NOMO-1 treated with DMSO at 0.1 percent for 48 hours (cell line): ENCODE measurements around the gene COPS2.
A peak's percentile ranks its signal among the peaks of the same experiment; 100 is the strongest.
"Not testable (repeated sequence)": the region's sequence is repeated elsewhere in the genome, so short reads cannot be mapped to it uniquely, and the experiment has no call there.

Experiments used
- DNase-seq: peaks from one replicate; lab custom pipeline; 2025; ENCODE audit not compliant: unreplicated experiment; lab: John Stamatoyannopoulos, UW

COPS2 gene

GRCh38 chr15:49155110-49155833 lies at the start of gene COPS2:
Gene COPS2, minus strand, starts transcription at chr15:49155599. Its CDS starts 21 bp downstream, at chr15:49155578.
- DNase-seq, result peak; percentile 97

- DNase-seq, result no peak
Measured at GRCh38 chr15:49200347-49200746, 44.9 kb upstream of the COPS2 start.

DNA sequence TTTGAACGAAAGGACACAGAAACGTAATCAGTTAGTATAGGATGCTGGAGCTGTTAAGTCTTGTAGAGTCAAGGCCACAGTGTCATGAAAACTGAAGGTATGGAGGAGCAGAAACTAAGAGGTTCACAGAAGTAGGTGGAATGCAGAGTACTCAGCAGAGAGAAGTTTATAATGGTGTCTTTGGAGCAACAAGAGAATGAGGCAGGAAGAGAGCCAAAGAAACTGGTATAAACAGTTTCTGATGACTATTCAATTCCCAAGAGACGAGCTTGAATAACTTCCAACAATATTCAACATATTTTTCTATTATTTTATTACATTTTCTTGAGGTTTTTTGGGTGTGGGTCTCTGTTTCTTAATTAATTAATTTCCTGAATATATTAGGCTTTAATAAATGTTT lies 44.3 kb upstream of the COPS2 start:
- no peak for DNase-seq

- no peak for DNase-seq
Measured at GRCh38 chr15:49196856-49197255, 41.5 kb upstream of the COPS2 start.

DNA sequence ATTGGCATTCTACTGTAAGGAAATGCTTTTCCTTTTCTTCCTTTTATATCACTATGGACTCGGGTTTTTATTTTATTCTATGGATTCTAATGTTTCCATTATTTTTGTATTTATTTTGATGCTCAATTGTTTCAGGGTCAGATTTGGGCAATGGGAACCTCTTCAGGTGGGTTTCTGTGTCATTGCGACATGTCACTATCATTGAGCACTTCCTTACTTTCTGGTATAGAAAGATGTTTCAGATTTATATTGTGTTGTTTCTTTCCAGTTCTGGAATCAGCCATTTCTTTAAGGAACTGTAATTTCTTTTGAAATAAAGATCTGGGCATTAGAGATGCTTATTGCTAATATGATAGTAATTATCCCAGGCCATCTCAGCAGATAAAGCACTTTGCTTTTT lies 36.5 kb upstream of the COPS2 start:
- DNase-seq, result no peak

DNA sequence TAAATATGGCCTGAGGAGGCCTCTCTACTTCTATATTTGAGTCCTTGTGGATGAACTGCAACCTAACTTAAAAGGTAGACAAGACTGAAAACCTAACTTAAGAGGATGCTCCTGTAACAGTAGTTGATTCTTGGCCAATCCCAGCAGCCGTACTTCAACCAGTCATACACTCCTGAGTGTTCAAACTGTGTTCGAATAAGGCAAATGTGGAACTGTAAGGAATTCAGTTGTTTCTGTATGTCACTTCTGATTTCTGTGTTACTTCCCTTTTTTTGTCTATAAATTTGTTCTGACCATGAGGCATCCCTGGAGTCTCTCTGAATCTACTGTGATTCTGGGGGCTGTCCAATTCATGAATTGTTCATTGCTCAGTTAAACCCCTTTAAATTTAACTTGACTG lies 35.2 kb upstream of the COPS2 start:
- peak; percentile 79 for DNase-seq

- DNase-seq, result no peak
Measured at GRCh38 chr15:49189631-49190030, 34.2 kb upstream of the COPS2 start.

- DNase-seq, result no peak
Measured at GRCh38 chr15:49188933-49189332, 33.5 kb upstream of the COPS2 start.

- DNase-seq, result no peak
Measured at GRCh38 chr15:49187549-49188245, 32.3 kb upstream of the COPS2 start.

GRCh38 chr15:49185473-49185872 lies 30.1 kb upstream of the COPS2 start:
- no peak for DNase-seq

GRCh38 chr15:49183741-49184140 lies 28.3 kb upstream of the COPS2 start:
- not testable (repeated sequence) for DNase-seq

DNA sequence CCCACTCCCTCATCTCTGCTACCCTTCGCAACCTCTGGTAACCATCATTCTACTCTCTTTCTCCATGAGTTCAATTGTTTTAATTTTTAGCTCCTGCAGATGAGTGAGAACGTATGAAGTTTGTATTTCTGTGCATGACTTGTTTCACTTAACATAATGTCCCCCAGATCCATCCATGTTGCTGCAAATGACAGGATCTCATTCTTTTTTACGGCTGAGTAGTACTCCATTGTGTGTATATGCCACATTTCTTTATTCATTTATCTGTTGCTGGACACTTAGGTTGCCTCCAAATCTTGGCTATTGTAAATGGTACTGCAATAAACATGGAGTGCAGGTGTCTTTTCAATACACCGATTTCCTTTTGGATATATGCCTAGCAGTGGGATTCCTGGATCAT lies 26.7 kb upstream of the COPS2 start:
- no peak for DNase-seq

DNA sequence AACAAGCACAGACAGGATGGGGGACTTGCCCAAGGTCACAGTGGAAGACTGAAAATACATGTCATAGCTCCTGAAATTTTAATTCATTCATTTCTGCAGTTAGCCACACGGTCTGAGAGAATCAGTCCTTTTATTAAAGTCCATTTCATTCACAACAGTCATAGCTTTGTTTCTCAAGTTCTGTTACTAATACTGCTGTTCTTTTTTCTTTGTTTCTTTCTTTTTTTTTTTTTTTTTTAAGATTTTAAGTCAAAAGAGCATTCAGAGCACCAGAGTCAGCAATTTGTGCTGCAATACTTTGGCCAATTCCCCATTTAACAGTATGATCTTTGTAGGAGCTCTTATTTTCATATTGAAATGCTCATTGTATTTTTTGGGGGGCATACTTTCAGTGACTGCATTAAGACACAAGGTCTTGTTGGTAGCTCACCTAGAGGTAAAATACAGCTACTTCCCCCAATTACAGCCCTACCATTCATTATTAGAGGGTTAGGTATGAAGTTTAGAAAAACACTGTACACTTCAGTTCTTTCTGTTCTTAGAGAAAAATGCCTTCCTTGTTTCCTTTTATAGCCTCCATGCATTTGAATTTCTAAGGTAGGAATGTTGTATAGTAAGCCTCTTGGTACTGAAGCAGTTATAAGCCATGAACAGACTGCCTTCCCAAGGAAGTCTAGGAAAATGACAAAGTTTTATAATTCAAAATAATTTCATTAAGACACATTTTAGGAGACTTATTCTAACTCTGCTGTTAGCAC lies 24.2 kb upstream of the COPS2 start:
- DNase-seq, result no peak

DNA sequence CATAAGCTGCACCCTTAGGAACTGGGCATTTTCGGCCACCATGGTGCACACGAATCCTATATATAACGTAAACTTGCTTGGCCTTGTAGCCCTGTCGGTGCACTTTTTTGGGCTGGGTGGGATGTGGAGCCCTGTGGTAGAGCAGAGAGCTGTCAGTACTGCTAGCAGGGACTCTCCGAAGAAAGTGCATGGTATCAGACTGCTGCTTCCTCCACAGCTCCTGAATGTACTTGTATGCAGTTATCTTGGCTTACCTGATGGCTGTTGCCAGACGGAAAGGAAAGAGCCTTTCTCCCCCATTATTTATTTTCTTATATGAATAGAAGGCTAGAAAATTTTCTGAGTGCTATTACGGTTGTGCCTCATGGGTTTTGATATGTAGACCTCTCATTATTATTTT lies 23.1 kb upstream of the COPS2 start:
- DNase-seq, result no peak

DNA sequence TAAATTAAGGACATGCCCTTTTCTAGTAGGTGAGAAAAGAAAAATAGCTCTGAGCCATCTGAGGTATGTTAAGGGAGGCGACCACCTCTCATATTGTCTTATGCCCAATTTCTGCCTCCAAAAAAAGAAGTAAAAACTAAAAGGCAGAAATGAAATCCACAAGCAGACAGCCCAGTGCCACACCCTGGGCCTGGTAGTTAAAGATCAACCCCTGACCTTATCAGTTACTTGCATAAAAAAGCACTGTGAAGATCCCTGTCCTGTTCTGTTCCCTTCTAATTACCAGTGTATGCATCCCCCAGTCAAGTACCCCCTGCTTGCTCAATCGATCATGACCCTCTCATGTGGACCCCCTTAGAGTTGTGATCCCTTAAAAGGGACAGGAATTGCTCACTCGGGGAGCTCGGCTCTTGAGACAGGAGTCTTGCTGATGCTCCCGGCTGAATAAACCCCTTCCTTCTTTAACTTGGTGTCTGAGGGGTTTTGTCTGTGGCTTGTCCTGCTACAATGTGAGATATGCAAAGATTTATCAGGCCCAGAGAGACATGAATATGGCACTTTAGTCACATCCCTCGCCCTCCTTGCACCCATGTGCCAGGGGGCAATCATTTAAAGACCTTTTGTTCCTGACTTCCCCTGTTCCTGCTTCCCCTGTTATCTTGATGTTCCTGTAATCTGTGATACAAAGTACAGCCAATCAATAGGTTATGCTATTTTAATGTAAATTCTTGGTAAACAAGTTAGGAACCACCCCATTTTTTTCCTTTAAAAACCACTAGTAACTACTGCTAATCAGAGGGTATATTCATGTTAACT lies 20.4 kb upstream of the COPS2 start:
- DNase-seq, result not testable (repeated sequence)

DNA sequence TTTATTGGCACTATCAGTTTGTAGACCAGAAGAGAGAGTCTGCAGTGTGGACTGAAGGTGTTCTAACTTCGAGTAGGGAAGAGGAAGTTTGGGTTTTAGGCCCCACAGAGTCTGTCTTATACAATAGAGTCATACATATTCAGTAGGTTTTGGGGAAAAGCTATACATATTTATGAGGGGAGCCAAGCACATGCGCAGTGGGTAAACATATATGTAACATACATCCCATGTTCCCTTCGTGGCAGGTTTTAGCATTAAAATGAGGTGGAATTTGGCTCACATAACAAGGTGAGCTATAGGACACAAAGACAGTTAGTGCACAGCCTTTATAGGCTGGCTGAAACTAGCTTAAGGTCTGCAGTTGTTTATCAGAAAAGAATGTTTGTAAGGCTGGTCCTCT lies 19.5 kb upstream of the COPS2 start:
- DNase-seq, result no peak

- no peak for DNase-seq
Measured at GRCh38 chr15:49171790-49172189, 16.4 kb upstream of the COPS2 start.

DNA sequence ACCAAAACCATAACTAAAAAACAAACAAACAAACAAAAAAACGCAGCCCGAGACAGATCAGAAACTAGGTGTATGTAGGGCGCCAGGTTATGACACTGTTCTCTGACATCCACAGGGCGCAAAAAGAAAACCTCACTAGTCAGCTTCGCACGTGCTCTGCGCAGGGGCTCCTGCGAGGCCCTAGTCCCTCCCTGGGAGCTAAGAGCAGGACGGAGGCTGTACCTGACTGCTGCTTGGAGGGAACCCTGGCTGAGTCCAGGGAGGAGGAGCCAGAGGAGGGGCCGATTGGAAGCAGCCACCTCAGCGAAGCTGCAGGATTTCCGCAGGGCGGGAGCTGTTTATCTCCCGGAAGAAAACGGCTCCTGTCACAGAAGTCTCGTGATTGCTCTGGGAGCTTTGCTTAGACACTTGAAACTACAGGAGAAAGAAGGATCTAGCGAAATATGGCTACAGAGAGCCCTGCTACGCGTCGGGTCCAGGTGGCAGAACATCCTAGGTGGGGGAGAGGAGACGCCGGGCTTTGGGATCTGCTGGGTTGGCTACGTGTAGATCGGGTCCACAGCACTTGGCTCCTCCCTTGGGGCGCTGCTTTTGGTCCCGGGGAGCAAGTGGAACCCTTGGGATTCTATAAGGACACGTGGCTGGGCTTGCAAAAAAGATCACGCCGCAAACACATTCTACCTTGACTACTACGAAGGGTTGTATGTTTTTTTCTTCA lies 14.6 kb upstream of the COPS2 start, which contains the start of gene GALK2:
TSS of gene GALK2 (plus strand) at position 368 of the 718 bp plus-strand sequence. CDS start at position 444, 76 bp downstream.
- peak; percentile 86 for DNase-seq

DNA sequence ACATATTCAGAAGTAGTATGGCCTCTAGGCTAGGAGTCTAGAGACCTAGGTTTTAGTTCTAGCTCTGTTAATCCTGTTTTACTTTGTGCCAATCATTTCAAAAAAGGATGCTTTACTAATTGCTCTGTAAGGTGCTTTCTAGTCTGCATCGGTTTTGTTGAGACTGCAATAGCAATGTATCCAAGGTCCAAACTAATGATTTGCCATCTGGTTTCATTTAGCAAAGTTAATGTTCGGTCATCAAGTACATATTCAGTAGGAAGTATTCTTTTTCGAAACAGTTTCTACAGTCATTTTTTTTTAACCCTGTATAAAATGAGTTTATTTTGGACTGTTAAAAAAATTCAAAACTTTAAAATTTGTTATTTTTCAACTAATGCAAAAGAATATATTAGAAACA lies 12.6 kb upstream of the COPS2 start:
- no peak for DNase-seq

DNA sequence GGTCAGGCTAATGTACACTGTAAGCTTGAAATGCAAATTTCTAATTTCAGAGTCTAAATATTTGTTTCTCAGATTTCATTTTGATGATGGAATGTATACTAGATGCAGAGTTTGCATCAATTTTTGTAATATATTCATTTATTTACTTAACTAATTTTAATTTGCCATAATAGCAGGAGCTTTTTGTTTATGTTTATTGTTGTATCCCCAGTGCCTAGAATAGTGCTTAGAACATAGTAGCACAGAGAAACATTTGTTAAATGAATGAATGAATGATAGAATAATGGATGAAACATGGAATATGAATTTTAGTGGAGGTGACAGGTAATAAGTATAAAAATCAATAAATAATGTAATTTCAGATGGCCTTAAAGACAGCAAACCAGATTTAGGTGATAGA lies 9.5 kb upstream of the COPS2 start:
- DNase-seq, result no peak
